GM18951 (cell line): ENCODE measurements around the gene HDAC9.

Experiments
- POLR2A ChIP-seq: IDR thresholded peaks from 4 replicates; pipeline ENCODE4 v1.6.1; 2011; ENCODE audit warnings: mild to moderate bottlenecking; ENCODE audit not compliant: insufficient read length, insufficient read depth; ENCODE audit errors: extremely low read depth
- in situ Hi-C: fragments of 300-500 bp; cut with MboI; formaldehyde crosslinking; loops from one replicate; pipeline ENCODE4 v1.12.0; 2022; ENCODE audit warnings: low sequenced_read_pairs, mixed read lengths, inconsistent platforms; ENCODE audit not compliant: unreplicated experiment

The HDAC9 gene

DNA sequence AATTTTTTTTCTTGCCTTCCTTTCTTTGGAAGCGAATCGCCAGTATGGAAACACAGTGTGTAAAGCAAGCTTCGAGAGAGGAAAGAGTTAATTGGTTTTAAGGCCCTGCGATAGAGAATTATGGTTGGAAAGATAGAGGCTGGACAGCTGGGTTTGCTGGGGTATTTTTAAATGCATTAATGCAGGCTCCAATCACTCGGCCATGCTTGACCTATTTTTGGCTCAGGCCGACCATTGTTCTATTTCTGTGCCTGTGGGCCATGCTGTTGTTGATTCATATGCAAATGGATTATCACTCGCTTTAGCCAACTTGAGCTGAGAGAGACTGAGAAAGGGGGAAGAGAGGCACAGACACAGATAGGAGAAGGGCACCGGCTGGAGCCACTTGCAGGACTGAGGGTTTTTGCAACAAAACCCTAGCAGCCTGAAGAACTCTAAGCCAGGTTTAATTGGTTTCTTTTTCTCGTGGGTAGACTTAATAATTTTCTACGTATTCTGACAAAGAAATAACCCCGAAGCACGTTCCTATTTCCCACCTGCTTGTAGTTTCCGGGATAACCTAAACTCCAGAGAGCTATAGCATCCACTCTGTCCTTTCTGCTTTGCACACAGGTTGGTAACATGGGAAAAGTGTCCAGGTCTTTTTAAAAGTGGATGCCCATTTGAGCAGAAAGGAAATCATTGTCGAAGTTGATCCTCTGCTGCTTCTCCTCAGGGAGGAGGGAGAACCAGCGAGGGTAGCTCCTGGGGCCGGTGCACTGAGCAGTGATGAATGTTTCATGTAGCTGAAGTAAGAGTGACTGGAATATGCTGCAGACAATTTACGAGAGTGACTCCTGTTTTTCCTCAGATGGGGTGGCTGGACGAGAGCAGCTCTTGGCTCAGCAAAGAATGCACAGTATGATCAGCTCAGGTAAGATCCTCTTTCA lies at the start of gene HDAC9:
HDAC9 (plus strand) TSS at position 338 of the 929 bp plus-strand sequence; CDS start at position 892, 554 bp downstream.
- peak; percentile 52 for TF ChIP-seq POLR2A
- in situ Hi-C loops, result no loop called here

DNA sequence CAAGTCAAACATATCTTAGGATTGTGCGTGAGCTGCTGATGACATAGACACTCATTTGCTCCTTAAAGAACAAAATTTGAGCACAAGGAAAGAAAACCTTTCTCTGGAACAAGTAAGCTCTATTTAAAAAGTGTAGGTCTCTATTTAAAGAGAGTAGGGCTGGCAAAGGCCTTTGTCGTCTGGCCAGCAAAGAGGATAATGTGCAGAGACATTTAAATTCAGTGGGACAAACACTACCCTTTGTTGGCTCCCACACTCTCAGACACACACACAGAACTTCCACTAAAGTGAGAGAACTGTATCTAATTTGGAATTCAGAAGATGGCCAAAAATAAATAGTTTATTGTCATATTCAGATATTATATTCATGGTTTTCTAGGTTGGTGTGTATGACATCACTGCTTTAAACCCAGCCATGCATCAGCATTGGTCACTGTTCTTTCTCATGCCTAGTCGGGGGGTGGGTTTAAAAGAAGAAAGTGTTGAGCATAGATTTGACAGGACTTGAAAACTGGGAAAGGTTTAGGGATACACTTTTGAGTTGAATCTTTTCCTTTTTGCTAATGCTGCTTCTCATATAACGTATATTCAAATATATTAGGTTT lies 49.5 kb upstream of the HDAC9 start:
- no peak for TF ChIP-seq POLR2A
- in situ Hi-C loops, result no loop called here

DNA sequence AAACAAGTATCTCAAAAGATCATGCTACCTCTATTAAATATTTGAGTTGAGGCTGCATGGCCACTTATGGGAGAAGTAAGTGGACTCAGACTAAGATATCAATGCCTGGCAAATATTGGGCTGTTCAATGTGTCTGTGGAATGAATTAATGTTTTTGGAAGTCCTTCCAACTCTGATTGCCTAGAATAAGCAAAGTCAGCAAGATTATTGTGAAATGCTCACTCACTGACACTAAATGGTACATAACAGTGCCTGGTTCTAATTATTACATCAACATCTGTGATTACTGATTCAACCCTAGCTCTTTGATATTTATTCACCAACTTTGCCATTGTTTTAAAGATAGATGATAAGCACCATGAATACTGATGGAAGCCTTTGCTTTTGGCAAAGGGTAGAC lies 45.5 kb upstream of the HDAC9 start:
- in situ Hi-C loops, result no loop called here
- TF ChIP-seq POLR2A, result no peak

DNA sequence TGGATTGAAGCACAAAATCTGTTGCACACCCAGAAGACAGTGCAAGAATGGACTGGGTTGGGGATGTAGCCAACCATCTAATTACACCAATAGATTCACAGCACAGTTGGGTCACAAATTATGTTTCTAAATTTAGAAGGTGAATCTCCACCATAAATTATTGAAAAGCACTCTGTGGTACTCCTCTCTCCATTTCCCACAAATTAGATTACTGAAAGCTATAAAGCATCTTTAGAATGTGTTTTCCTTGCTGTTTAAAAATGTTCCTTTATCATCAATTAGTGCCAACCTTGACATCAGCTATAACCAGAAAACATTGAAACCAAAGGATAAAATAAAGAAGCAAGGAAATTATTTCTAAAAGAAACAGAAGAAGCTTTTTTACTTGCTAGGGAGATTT lies 39.9 kb upstream of the HDAC9 start:
- no peak for TF ChIP-seq POLR2A
- in situ Hi-C loops, result no loop called here

DNA sequence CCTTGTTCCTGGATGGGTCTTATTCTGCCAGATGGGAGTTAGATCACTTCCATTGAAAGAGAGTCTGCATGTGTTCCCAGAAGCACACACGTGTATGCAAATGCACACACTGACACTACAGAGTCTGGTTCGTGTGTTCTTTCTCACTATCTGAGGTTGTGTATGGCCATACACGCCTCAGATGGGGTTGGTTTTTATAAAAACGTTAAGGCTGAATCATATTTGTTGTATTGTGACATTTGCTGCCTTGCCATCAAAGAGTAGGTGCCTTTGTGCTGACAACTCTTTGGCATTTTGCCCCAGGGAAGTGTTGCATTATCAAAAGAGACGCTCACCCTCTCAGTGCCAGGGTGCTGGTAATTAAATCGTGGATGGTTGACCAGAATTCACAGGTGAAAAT lies 37.7 kb upstream of the HDAC9 start:
- in situ Hi-C loops, result no loop called here
- TF ChIP-seq POLR2A, result no peak

DNA sequence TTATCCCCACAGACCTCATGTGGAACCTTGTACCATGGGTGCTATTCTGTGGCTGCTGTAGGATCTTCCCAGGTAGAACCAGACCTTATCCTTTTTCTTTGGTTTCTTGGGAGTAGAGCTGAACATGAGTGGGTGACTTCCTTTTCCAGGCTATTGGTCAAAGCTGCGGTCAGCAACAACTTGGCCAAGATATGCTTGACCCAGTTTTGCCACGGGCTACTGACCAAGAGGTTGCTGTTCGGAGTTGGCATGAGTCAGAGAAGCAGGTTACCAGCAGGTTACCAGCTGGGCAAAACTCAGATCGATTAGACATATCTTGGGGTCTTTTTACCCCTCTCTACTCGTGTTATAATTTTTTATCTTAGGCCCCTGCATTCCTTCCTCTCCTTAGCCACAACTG lies 36.7 kb upstream of the HDAC9 start:
- in situ Hi-C loops, result no loop called here

DNA sequence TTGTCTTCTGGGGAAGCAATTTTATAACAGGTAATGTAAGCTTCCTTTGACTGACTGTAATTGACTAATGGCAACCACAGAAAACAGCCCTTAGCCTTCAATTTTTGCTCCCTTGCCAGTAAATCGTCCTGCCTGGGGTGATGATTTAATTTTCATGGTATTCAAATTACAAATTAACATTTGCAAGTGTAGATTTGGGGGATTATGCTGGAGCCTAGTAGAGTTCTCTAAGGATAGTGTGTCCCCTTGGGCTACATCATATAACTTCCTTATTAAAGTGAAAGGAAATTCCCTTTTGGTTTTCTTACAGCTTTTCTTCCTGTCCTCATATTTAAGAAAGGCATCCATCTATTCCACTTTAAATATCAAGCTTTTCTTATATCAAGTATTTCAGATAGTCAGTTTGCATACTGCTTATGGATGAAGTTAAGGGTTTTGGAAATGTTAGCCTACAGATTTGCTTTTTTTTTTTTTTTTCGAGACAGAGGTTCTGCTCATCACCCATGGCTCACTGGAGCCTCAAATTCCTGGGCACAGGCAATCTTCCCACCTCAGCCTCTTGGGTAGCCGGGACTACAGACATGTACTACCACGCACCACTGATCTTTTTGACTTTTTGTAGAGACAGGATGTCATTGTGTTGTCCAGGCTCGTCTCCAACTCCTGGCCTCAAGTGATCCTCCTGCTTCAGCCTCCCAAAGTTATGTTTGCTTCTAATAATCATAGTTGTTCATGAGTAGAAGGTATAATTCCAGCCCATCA lies 35.9 kb upstream of the HDAC9 start:
- TF ChIP-seq POLR2A, result no peak
- in situ Hi-C loops, result no loop called here

More for the DNA sequence above, 36.7 kb upstream of the HDAC9 start:
- TF ChIP-seq POLR2A, result no peak

DNA sequence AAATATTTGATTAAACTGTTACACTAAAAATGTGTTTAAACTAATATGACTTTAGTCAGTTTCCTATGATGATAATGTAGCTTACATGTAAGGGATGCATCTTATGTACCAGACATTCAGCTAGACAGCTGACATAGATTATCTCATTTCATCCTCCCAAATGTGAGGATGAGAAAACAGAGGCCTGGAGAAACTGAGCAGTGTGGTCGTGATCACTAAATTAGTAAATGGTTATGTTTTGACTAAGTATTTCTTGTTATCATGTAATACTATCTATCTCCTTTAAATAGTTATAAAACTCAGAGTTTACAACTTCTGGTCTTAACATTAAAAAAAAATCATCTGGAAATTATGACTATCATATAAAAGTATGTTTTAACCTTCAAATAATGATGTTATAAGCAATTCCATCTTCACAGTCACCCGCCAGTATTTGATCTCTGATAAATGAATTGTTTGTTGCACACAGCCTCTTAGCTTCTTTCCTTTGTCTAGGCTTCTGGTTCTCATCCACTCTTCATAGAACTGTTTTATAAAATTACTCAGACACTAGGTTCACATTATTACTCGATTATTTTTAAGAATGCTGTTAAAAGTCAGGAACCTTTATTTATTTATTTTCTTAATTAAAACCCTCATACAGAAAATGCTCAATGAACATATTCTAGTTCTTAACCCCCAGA lies 33.6 kb upstream of the HDAC9 start:
- TF ChIP-seq POLR2A, result no peak
- in situ Hi-C loops, result no loop called here

DNA sequence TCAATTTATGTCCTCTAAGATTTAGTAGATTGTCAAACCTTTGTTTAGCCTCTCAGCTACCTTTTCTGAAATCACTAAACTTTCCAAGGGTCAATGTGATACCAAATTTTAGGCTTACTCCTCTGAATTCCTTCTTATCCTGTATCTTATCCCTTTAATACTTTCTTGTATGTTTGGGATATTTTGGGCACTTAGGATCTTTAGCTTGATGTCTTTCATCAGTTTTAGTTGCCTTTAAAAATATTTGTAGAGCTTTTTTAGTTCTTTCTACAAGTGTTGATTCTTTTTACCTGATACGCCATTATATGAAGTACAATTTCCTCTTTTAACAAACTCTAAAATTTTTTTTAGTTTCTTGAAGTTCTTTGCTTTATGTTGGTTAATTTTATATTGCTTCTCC lies 30.7 kb upstream of the HDAC9 start:
- in situ Hi-C loops, result no loop called here
- TF ChIP-seq POLR2A, result no peak

DNA sequence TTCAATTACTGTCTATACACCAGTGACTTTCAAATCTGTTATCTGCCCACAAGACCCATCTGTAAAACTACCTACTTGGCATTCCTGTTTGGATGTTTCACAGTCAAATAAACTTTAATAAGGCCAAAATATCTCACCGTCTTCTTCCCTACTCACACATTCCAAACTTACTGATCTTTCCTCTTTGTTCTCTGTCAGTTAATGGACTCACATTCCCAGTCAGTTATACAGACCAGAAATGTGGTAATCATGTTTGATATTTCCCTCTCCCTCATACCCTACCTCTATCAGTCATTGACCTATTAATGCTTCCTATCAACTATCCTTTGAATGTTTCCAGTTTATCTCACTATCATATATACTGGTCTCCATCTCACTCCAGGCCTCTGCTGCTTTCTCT lies 28.5 kb upstream of the HDAC9 start:
- no peak for TF ChIP-seq POLR2A
- in situ Hi-C loops, result no loop called here

DNA sequence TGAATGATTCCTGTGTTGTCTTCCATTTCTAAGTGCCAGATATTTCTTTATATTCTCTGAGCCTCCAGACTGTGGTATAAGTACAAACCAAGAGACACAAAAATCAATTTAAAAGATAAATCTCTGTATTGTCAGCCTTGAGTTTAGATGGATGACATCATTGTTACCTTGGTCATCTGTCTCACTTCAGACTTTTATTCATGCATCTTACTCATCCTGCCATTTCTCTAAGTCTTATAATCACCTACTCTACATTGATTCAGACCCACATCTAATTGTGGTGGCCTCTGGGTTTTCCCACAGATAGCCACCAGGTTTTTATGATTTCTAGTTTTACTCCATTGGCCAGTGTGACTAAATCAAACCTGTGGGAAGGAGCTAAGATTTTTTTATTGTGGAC lies 26.8 kb upstream of the HDAC9 start:
- in situ Hi-C loops, result no loop called here
- no peak for TF ChIP-seq POLR2A

DNA sequence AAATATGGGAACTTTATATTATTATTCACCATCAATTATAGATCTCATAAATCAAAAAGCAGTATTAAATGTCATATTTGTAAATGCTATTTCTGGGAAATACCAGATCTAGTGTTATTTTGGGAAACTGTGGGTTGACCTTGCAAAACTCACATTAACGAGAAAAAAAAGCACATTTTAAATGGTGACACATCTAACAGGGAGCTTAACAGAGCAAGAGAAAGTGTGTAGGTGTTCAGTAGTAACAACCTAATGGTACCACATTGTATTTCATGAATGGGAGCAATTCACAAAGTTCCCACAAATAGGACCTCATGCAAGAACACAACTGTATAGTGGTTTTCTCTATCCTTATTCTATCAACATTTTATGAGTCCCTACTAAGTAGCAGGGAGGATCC lies 26.2 kb upstream of the HDAC9 start:
- TF ChIP-seq POLR2A, result no peak
- in situ Hi-C loops, result no loop called here
